Upper lobe of right lung (tissue), 1 donor: Measurements from ENCODE around the gene DHX32. TPM values are rescaled to one million over a fixed set of nuclear protein-coding genes. Genes with fewer than 3 reads are reported as not detected.
A peak's percentile ranks its signal among the peaks of the same experiment; 100 is the strongest.

Source experiments
- ATAC-seq: fragments of 200-7000 bp; cut with Tn5 transposase; one replicate; pipeline ENCODE4 v1.9.1; 2020; ENCODE audit warnings: mild to moderate bottlenecking, moderate library complexity
- DNase-seq: peaks from one replicate; pipeline ENCODE4 v3.0.0-alpha.2; 2020
- H3K27ac ChIP-seq: fragments of 200-600 bp; one replicate; pipeline ENCODE4 v1.8.0; 2022
- H3K27me3 ChIP-seq: fragments of 200-600 bp; one replicate; pipeline ENCODE4 v1.8.0; 2022; ENCODE audit warnings: mild to moderate bottlenecking
- H3K36me3 ChIP-seq: fragments of 200-600 bp; one replicate; pipeline ENCODE4 v1.8.0; 2022
- H3K4me1 ChIP-seq: fragments of 200-600 bp; one replicate; pipeline ENCODE4 v1.8.0; 2022
- H3K4me3 ChIP-seq: fragments of 200-600 bp; one replicate; pipeline ENCODE4 v1.8.0; 2022; ENCODE audit warnings: mild to moderate bottlenecking
- H3K9me3 ChIP-seq: fragments of 200-600 bp; one replicate; pipeline ENCODE4 v1.8.0; 2022
- CTCF ChIP-seq: fragments of 200-600 bp; IDR thresholded peaks from one replicate; pipeline ENCODE4 v1.8.0; 2022; ENCODE audit warnings: antibody characterized with exemption
- intact Hi-C: fragments of 100-400 bp; cut with DNase I; formaldehyde crosslinking; loops from one replicate; pipeline ENCODE4 v1.11.0; 2022
- total RNA-seq: library from RNA; stranded (reverse); fragmentation: NEBNext Ultra II Directional; extraction: Animal tissue kit (Norgen Biotek cat#: 25700); gene quantifications from one replicate; pipeline ENCODE4 v1.2.1, GENCODE V29; 2021
- donor health status: DM: no; HTN: yes; CAD: no; lungs with severe emphysema.

Gene DHX32
- total RNA-seq, 1 donor from 2014 or later: 35.1 TPM

DNA sequence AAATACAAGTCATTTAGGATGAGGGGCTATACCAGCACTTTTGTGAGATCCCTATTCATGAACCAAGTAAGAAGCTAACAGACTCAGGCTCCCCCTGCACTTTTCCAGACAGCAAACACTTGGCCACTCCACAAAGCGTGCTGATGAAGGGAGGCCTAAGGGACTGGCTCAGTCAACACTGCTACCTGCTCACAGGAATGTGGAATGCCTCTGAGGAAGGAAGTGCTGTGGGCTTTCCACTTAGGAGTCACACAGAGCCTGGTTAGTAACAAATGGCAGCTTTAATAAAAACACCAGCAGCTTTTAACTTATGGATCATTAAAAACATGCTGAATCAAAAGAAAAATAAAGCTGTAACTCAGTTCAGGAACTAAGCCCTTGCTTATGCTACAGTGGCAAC lies 73.0 kb downstream of the DHX32 start:
- Histone ChIP-seq H3K27ac (no peak overlapping the region), H3K4me1 (no peaks in the 10 kb centered on the region), H3K4me3 (no peak overlapping the region), H3K9me3 (no peaks in the 10 kb centered on the region), H3K36me3 (peaks cover 60% of the 10 kb centered on the region), H3K27me3 (no peaks in the 10 kb centered on the region)
- DNase-seq: no peak
- ATAC-seq: peak; percentile 70
- intact Hi-C loops: no loop called here
- no peak for TF ChIP-seq CTCF

GRCh38 chr10:125802739-125803138 lies 78.4 kb downstream of the DHX32 start:
- no peak for TF ChIP-seq CTCF
- no peak overlapping the region for H3K4me3 ChIP-seq
- intact Hi-C loops: no loop called here
- H3K27ac ChIP-seq: no peak overlapping the region
- no peaks in the 10 kb centered on the region for H3K4me1 ChIP-seq
- ATAC-seq: no peak
- H3K9me3 ChIP-seq: no peaks in the 10 kb centered on the region
- no peaks in the 10 kb centered on the region for H3K27me3 ChIP-seq
- no peak for DNase-seq
- peaks cover 53% of the 10 kb centered on the region for H3K36me3 ChIP-seq

- no peak overlapping the region for H3K4me3 ChIP-seq
- TF ChIP-seq CTCF: no peak
- no peaks in the 10 kb centered on the region for H3K27me3 ChIP-seq
- no peaks in the 10 kb centered on the region for H3K9me3 ChIP-seq
- H3K36me3 ChIP-seq: peaks cover 53% of the 10 kb centered on the region
- no peak overlapping the region for H3K27ac ChIP-seq
- DNase-seq (no peak), ATAC-seq (no peak)
- intact Hi-C loops: no loop called here
- no peaks in the 10 kb centered on the region for H3K4me1 ChIP-seq
Observed at GRCh38 chr10:125802131-125802530, 79.0 kb downstream of the DHX32 start.

DNA sequence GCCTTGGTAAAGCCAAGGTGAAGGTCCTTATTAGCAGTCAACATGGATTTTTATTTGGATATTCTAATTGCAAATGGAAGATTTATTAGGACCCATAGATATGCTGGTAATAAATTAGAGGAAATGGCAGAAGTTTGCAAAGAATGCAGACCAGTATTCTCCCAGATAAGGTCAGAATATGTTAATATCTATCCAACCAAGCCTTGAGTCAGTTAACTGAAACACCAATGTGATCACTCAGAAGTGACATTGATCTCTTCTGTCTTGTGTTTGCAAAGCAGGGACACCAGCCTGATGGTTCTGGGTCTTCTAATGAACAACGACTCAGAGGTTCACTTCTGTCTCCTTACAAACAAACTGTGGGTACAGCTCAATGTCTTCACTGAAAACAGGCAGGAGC lies 79.5 kb downstream of the DHX32 start:
- Histone ChIP-seq H3K4me1 (no peaks in the 10 kb centered on the region), H3K4me3 (no peak overlapping the region), H3K36me3 (peaks cover 50% of the 10 kb centered on the region), H3K9me3 (no peaks in the 10 kb centered on the region), H3K27ac (no peak overlapping the region), H3K27me3 (no peaks in the 10 kb centered on the region)
- TF ChIP-seq CTCF: no peak
- intact Hi-C loops: no loop called here
- DNase-seq (no peak), ATAC-seq (no peak)

DNA sequence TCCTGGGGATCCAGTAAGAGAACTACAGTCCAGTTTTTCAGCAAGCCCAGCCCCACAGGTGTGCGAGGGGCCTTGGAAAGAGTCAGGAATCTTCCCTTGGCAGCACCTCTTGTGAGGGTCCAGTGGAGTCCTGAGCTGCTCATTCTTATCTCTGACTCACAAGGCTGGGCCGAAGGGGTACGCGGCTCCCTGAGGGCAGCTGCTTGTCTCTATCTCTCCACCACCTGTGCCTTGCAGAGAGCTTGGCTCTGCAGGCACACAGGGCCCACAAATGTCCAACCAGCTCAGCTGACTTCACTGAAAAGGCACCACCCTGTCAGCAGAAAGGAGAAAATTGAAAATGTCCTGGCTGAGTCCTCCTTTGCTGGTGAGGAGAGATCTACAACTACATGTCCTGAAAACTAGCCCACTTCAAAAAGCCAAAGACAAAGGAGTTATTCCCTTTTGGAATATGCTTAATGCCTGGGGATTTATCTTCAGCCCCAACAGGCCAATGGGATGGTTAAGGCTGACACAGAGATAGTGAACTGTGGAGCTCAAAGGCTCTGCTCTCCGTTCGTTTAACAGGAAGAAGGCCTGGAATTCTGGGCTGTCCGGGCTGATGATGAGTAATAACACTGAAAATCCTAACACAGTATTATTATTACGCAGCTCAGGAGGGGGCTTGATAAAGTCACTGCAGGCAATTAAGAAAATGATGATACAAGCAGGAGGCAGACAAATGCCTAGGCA lies 81.5 kb downstream of the DHX32 start:
- H3K36me3 ChIP-seq: peaks cover 42% of the 10 kb centered on the region

More for the DNA sequence above, 81.5 kb downstream of the DHX32 start:
- Histone ChIP-seq H3K4me1 (no peaks in the 10 kb centered on the region), H3K27ac (no peak overlapping the region), H3K27me3 (no peaks in the 10 kb centered on the region), H3K4me3 (no peak overlapping the region), H3K9me3 (no peaks in the 10 kb centered on the region)
- ATAC-seq: no peak
- no peak for DNase-seq
- no peak for TF ChIP-seq CTCF
- intact Hi-C loops: no loop called here
